Measurements from ENCODE around the gene ECE1.
"Not testable (repeated sequence)": the region's sequence is repeated elsewhere in the genome, so short reads cannot be mapped to it uniquely, and the experiment has no call there.

Gene ECE1

DNA sequence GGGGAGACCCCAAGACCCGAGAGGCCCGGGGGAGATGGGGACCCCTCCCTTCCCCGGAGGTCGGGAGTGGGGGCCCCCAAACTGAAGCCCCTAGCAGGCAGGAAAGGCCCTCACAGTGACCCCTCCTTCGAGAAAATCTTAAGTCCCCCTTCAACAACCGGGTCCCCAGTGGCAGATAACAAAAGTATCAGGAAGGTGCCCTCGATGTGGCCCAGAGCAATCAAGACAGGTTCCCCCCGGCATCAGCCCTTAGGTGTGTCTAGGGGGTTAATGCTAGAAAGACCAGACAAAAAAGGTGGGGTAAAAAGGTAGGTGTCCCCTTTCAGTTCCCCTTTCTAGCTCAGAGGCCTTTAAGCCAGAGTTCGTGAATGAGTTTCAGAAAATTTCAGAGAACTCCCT, 282 bp upstream of the ECE1 start:
- no CpG with 5 or more reads among the region's 9 CpGs for WGBS (ENCODE audit: extremely low coverage, insufficient coverage, insufficient read length)
- H3K27ac ChIP-seq (ENCODE audit: low read depth, low read length) = no peak overlapping the region
- H3K79me1 ChIP-seq (ENCODE audit: low read length) = peaks cover 5% of the 10 kb centered on the region
- H4K8ac ChIP-seq (ENCODE audit: low read depth, low read length) = peak overlapping the region; percentile 58
- H2AK5ac ChIP-seq (ENCODE audit: low read length) = no peak overlapping the region
- peak overlapping the region; percentile 74 for H3K4me2 ChIP-seq (ENCODE audit: low read length)
- no peak overlapping the region for H2BK12ac ChIP-seq (ENCODE audit: low read length)
- peak overlapping the region; percentile 8 for H3K14ac ChIP-seq (ENCODE audit: low read length)
- no peaks in the 10 kb centered on the region for H3K36me3 ChIP-seq (ENCODE audit: control insufficient read depth in 1 of 2, insufficient read depth in 2 of 2, low read length in 2 of 2)
- H4K91ac ChIP-seq (ENCODE audit: low read depth, low read length) = peak overlapping the region; percentile 50
- H2AFZ ChIP-seq (ENCODE audit: insufficient read depth, low read length, poor library complexity) = peak overlapping the region; percentile 35
- H3K27me3 ChIP-seq (ENCODE audit: insufficient read depth, low read length) = no peaks in the 10 kb centered on the region
- no peak overlapping the region for H3K4ac ChIP-seq (ENCODE audit: low read depth, low read length)
- peaks cover 5 to 8% of the 10 kb centered on the region in 2 experiments for H3K4me1 ChIP-seq (ENCODE audit: control insufficient read depth in 1 of 2, insufficient read depth in 2 of 2, low read length in 2 of 2)
- DNase-seq = no peak
- H3K9ac ChIP-seq (ENCODE audit: low read length) = peak overlapping the region; percentile 59
- H2BK120ac ChIP-seq (ENCODE audit: insufficient read depth, low read length, poor library complexity) = peak overlapping the region; percentile 28
- H3K4me3 ChIP-seq (ENCODE audit: low read depth, low read length) = peak overlapping the region; percentile 79
- no peak overlapping the region for H4K12ac ChIP-seq (ENCODE audit: low read depth, low read length)
- H3K18ac ChIP-seq (ENCODE audit: low read length) = peak overlapping the region; percentile 25
- no peaks in the 10 kb centered on the region for H3K9me3 ChIP-seq (ENCODE audit: insufficient read depth, low read depth, low read length)
- no peak overlapping the region for H3K23ac ChIP-seq (ENCODE audit: low read length)
- H3K79me2 ChIP-seq (ENCODE audit: control insufficient read depth, insufficient read depth, low read length, poor library complexity) = peaks cover 6% of the 10 kb centered on the region
- no peak overlapping the region for H2BK5ac ChIP-seq (ENCODE audit: low read depth, low read length, poor library complexity)

DNA sequence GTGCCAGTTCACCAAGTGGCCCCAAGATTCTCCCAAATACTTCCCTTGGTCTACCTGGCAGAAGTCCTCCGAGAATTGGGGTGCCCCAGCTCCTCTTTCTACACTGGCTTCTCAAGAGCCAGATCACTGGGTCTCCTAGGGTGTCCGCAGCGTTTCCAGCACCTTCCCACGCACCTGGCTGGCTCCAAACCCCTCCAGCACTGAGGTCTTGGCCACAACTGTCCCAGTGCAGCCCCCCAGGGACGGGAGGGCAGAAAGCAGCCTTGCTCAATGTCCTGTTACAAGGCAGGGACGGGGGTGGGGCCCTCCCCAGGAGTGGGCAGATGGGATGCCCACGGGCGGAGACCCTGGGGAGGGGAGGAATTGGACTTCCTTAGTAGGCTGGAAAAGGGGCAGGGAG, 1.1 kb downstream of the ECE1 start:
- Histone ChIP-seq H3K4me2 (ENCODE audit: low read length) (peak overlapping the region; percentile 74), H4K91ac (ENCODE audit: low read depth, low read length) (peak overlapping the region; percentile 58), H2AK5ac (ENCODE audit: low read length) (no peak overlapping the region), H3K4me1 (ENCODE audit: control insufficient read depth in 1 of 2, insufficient read depth in 2 of 2, low read length in 2 of 2) (peaks cover 5 to 8% of the 10 kb centered on the region in 2 experiments), H3K18ac (ENCODE audit: low read length) (no peak overlapping the region), H3K36me3 (ENCODE audit: control insufficient read depth in 1 of 2, insufficient read depth in 2 of 2, low read length in 2 of 2) (no peaks in the 10 kb centered on the region), H3K9ac (ENCODE audit: low read length) (no peak overlapping the region), H3K14ac (ENCODE audit: low read length) (no peak overlapping the region), H3K4me3 (ENCODE audit: low read depth, low read length) (peak overlapping the region; percentile 79), H3K4ac (ENCODE audit: low read depth, low read length) (no peak overlapping the region), H3K9me3 (ENCODE audit: insufficient read depth, low read depth, low read length) (no peaks in the 10 kb centered on the region), H2BK12ac (ENCODE audit: low read length) (no peak overlapping the region), H2BK5ac (ENCODE audit: low read depth, low read length, poor library complexity) (no peak overlapping the region), H3K27me3 (ENCODE audit: insufficient read depth, low read length) (no peaks in the 10 kb centered on the region), H3K23ac (ENCODE audit: low read length) (no peak overlapping the region), H4K8ac (ENCODE audit: low read depth, low read length) (no peak overlapping the region), H4K12ac (ENCODE audit: low read depth, low read length) (no peak overlapping the region), H3K27ac (ENCODE audit: low read depth, low read length) (no peak overlapping the region), H2BK120ac (ENCODE audit: insufficient read depth, low read length, poor library complexity) (no peak overlapping the region), H3K79me2 (ENCODE audit: control insufficient read depth, insufficient read depth, low read length, poor library complexity) (peaks cover 6% of the 10 kb centered on the region), H3K79me1 (ENCODE audit: low read length) (peaks cover 5% of the 10 kb centered on the region), H2AFZ (ENCODE audit: insufficient read depth, low read length, poor library complexity) (no peak overlapping the region)
- WGBS (ENCODE audit: extremely low coverage, insufficient coverage, insufficient read length) = no CpG with 5 or more reads among the region's 8 CpGs
- DNase-seq = no peak

DNA sequence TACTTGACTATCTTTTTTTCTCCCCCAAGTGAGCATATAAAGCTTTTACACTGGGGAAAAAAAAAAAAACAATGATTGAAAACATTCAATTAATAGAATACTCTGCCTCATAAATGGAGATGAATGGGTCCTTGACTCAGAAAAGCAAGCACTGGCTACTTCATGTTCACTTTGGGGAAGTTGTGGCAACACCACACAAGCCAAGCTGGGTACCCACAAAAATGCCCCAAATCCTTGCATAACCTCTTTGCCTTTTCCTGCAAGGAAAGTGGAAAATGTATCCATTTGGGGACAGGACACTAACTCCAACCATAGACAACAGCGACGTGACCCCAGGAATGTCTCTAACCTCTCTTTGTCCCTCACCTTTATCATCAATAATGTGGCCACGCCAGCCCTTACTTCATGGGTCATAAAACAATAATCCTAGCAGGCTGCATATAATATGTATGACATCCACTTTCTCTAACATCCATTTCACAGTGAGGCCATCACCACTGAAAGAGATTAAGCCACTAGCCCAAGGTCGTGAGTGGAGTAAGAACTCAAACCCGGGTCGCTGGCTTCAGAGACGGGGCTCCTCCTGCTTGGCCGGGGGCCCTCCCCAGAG, 2.3 kb downstream of the ECE1 start:
- WGBS (ENCODE audit: extremely low coverage, insufficient coverage, insufficient read length) = no CpG with 5 or more reads among the region's 8 CpGs

DNA sequence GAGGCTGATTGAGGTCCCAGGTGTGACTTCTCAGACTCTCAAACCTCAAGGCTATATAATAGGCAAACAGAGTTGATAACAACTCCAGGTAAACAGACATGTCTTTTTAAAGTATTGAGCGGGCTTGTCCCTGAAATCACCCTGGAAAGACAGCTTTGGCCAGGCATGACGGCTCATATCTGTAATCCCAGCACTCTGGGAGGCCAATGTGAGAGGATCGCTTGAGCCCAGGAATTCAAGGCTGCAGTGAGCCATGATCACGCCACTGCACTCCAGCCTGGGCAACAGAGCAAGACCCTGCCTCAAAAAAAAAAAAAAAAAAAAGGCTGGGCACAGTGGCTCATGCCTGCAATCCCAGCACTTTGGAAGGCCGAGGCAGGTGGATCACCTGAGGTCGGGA, 4.9 kb downstream of the ECE1 start:
- no CpG with 5 or more reads among the region's 6 CpGs for WGBS (ENCODE audit: extremely low coverage, insufficient coverage, insufficient read length)
- DNase-seq; H3K14ac ChIP-seq (ENCODE audit: low read length); H3K79me1 ChIP-seq (ENCODE audit: low read length); H3K4me2 ChIP-seq (ENCODE audit: low read length); H3K4me3 ChIP-seq (ENCODE audit: low read depth, low read length); H3K27me3 ChIP-seq (ENCODE audit: insufficient read depth, low read length); H3K18ac ChIP-seq (ENCODE audit: low read length); H2BK120ac ChIP-seq (ENCODE audit: insufficient read depth, low read length, poor library complexity); H3K36me3 ChIP-seq (ENCODE audit: control insufficient read depth in 1 of 2, insufficient read depth in 2 of 2, low read length in 2 of 2); H3K79me2 ChIP-seq (ENCODE audit: control insufficient read depth, insufficient read depth, low read length, poor library complexity); H3K4me1 ChIP-seq (ENCODE audit: control insufficient read depth in 1 of 2, insufficient read depth in 2 of 2, low read length in 2 of 2); H3K23ac ChIP-seq (ENCODE audit: low read length); H3K9me3 ChIP-seq (ENCODE audit: insufficient read depth, low read depth, low read length); H3K27ac ChIP-seq (ENCODE audit: low read depth, low read length); H3K9ac ChIP-seq (ENCODE audit: low read length); H4K8ac ChIP-seq (ENCODE audit: low read depth, low read length); H2AFZ ChIP-seq (ENCODE audit: insufficient read depth, low read length, poor library complexity); H2BK12ac ChIP-seq (ENCODE audit: low read length); H2AK5ac ChIP-seq (ENCODE audit: low read length); H4K91ac ChIP-seq (ENCODE audit: low read depth, low read length); H2BK5ac ChIP-seq (ENCODE audit: low read depth, low read length, poor library complexity); H4K12ac ChIP-seq (ENCODE audit: low read depth, low read length); H3K4ac ChIP-seq (ENCODE audit: low read depth, low read length): not testable (repeated sequence)

More for the DNA sequence above, 2.3 kb downstream of the ECE1 start:
- H3K23ac ChIP-seq (ENCODE audit: low read length) = no peak overlapping the region
- H3K14ac ChIP-seq (ENCODE audit: low read length) = no peak overlapping the region
- H3K27ac ChIP-seq (ENCODE audit: low read depth, low read length) = no peak overlapping the region
- no peak overlapping the region for H2BK5ac ChIP-seq (ENCODE audit: low read depth, low read length, poor library complexity)
- H2AK5ac ChIP-seq (ENCODE audit: low read length) = no peak overlapping the region
- DNase-seq = no peak
- peaks cover 5% of the 10 kb centered on the region for H3K79me1 ChIP-seq (ENCODE audit: low read length)
- H3K79me2 ChIP-seq (ENCODE audit: control insufficient read depth, insufficient read depth, low read length, poor library complexity) = peaks cover 6% of the 10 kb centered on the region
- no peak overlapping the region for H3K9ac ChIP-seq (ENCODE audit: low read length)
- H2AFZ ChIP-seq (ENCODE audit: insufficient read depth, low read length, poor library complexity) = no peak overlapping the region
- H2BK120ac ChIP-seq (ENCODE audit: insufficient read depth, low read length, poor library complexity) = no peak overlapping the region
- no peaks in the 10 kb centered on the region for H3K36me3 ChIP-seq (ENCODE audit: control insufficient read depth in 1 of 2, insufficient read depth in 2 of 2, low read length in 2 of 2)
- H3K9me3 ChIP-seq (ENCODE audit: insufficient read depth, low read depth, low read length) = no peaks in the 10 kb centered on the region
- peaks cover 5 to 8% of the 10 kb centered on the region in 2 experiments for H3K4me1 ChIP-seq (ENCODE audit: control insufficient read depth in 1 of 2, insufficient read depth in 2 of 2, low read length in 2 of 2)
- H4K91ac ChIP-seq (ENCODE audit: low read depth, low read length) = no peak overlapping the region
- H2BK12ac ChIP-seq (ENCODE audit: low read length) = no peak overlapping the region
- no peak overlapping the region for H3K4me3 ChIP-seq (ENCODE audit: low read depth, low read length)
- no peak overlapping the region for H3K4ac ChIP-seq (ENCODE audit: low read depth, low read length)
- H3K27me3 ChIP-seq (ENCODE audit: insufficient read depth, low read length) = no peaks in the 10 kb centered on the region
- H4K8ac ChIP-seq (ENCODE audit: low read depth, low read length) = no peak overlapping the region
- no peak overlapping the region for H3K18ac ChIP-seq (ENCODE audit: low read length)
- H4K12ac ChIP-seq (ENCODE audit: low read depth, low read length) = no peak overlapping the region
- H3K4me2 ChIP-seq (ENCODE audit: low read length) = no peak overlapping the region

Data from trophoblast cell (in vitro differentiated cells and primary cell).